ENCODE data around the gene PDCD2L. TPM values are rescaled to one million over a fixed set of nuclear protein-coding genes. Genes with fewer than 3 reads are reported as not detected.

The PDCD2L gene
- total RNA-seq, 1 experiment from 2014 or later = 43.3 TPM

- H3K4me2 ChIP-seq (ENCODE audit: insufficient read depth, insufficient read length, low read length) = peak overlapping the region; percentile 45
- H4K8ac ChIP-seq (replicated peaks; ENCODE audit: insufficient read length, low read depth, low read length) = no peak overlapping the region
- H4K91ac ChIP-seq (ENCODE audit: insufficient read length, low read depth, low read length) = no peak overlapping the region
- TF ChIP-seq CTCF (conservative IDR thresholded peaks at IDR 0.05) = peak; percentile 71
- H3K4me3 Mint-ChIP-seq = peak overlapping the region; percentile 73 to 84
- H3K14ac ChIP-seq (ENCODE audit: insufficient read depth, low read length) = peak overlapping the region; percentile 44; the same call in 1 of the 2 replicates
- H3K9me3 ChIP-seq (ENCODE audit: control insufficient read depth, low read depth, low read length) = no peaks in the 10 kb centered on the region
- no peak overlapping the region for H3K56ac ChIP-seq (ENCODE audit: insufficient read length, low read depth, low read length)
- no peaks in the 10 kb centered on the region; a peak in 1 of 5 replicates for H3K9me3 Mint-ChIP-seq
- peak overlapping the region; percentile 19 for H3K18ac ChIP-seq (ENCODE audit: insufficient read length, low read depth, low read length)
- H3T11ph ChIP-seq (ENCODE audit: low read length) = no peak overlapping the region
- H4K5ac ChIP-seq (ENCODE audit: insufficient read length, low read depth, low read length) = no peak overlapping the region
- no peaks in the 10 kb centered on the region for H4K20me1 ChIP-seq (ENCODE audit: control insufficient read depth, insufficient read depth, insufficient read length)
- H3K27me3 ChIP-seq (ENCODE audit: insufficient read depth, low read length) = no peaks in the 10 kb centered on the region
- peaks cover 1% of the 10 kb centered on the region for H3K27me3 Mint-ChIP-seq (ENCODE audit: low read depth)
- no peaks in the 10 kb centered on the region for H3K23me2 ChIP-seq (ENCODE audit: insufficient read length, low read depth, low read length, poor library complexity, severe bottlenecking)
- H3K79me1 ChIP-seq (ENCODE audit: insufficient read depth, low read depth, low read length, poor library complexity, severe bottlenecking) = no peaks in the 10 kb centered on the region
- no peak overlapping the region for H2BK120ac ChIP-seq (ENCODE audit: low read depth, low read length, poor library complexity, severe bottlenecking)
- peak; percentile 96 for DNase-seq
- no peaks in the 10 kb centered on the region for H3K4me1 ChIP-seq (ENCODE audit: insufficient read depth, low read length)
- H3K4me1 Mint-ChIP-seq = peaks cover 27 to 32% of the 10 kb centered on the region in 2 experiments
- no peak overlapping the region for H2AK5ac ChIP-seq (ENCODE audit: insufficient read length, low read length)
- peaks cover 2 to 6% (median 4%) of the 10 kb centered on the region in 3 experiments; a peak in 2 of 7 replicates for H3K36me3 Mint-ChIP-seq (ENCODE audit: insufficient read depth in 1 of 3, low read depth in 3 of 3)
- no peak overlapping the region for H3K27ac ChIP-seq (ENCODE audit: insufficient read length, low read depth, low read length)
- H2BK15ac ChIP-seq (ENCODE audit: low read depth, low read length) = no peak overlapping the region
- H2BK20ac ChIP-seq (ENCODE audit: low read depth, low read length, poor library complexity, severe bottlenecking) = no peak overlapping the region
- peak overlapping the region; percentile 26 for H3K9ac ChIP-seq (ENCODE audit: extremely low read depth, insufficient read length, low read length)
- no peak overlapping the region for H3K4ac ChIP-seq (ENCODE audit: low read depth, low read length)
- H2AFZ ChIP-seq (ENCODE audit: low read length) = no peak overlapping the region
- no peak overlapping the region for H2BK12ac ChIP-seq (ENCODE audit: insufficient read length, low read depth, low read length)
- H3K23ac ChIP-seq (ENCODE audit: insufficient read length, low read depth, low read length) = no peak overlapping the region
- H3K27ac Mint-ChIP-seq = peak overlapping the region; percentile 92 to 98 (median 97)
- no CpG with 5 or more reads among the region's 61 CpGs for WGBS (ENCODE audit: extremely low coverage, insufficient read length, low lambda C conversion rate)
- H3K79me2 ChIP-seq (ENCODE audit: insufficient read depth, low read length) = no peaks in the 10 kb centered on the region
- H2BK5ac ChIP-seq (ENCODE audit: insufficient read length, low read length) = no peak overlapping the region
These were observed 44.9 kb upstream of the PDCD2L start for GRCh38 chr19:34359140-34359953.
